K562 (cell line): ENCODE measurements around the gene SCUBE1. TPM values are rescaled to one million over a fixed set of nuclear protein-coding genes. Genes with fewer than 3 reads are reported as not detected.
A peak's percentile ranks its signal among the peaks of the same experiment; 100 is the strongest.

Experiments
- CREM ChIP-seq: IDR thresholded peaks from 2 replicates; pipeline ENCODE4 v1.6.1; 2014; ENCODE audit warnings: antibody characterized with exemption, low read depth
- GATA2 ChIP-seq: sonication (generic); formaldehyde crosslinking; IDR thresholded peaks from 2 replicates; pipeline ENCODE4 v1.4.0; 2020; ENCODE audit warnings: mild to moderate bottlenecking, missing genetic modification reagents
- GATAD2B ChIP-seq: fragments of 450-650 bp; IDR thresholded peaks from 2 replicates; pipeline ENCODE4 v1.6.1; 2017; ENCODE audit warnings: mild to moderate bottlenecking, borderline replicate concordance
- HDAC2 ChIP-seq: fragments of 450-650 bp; IDR thresholded peaks from 2 replicates; pipeline ENCODE4 v1.6.1; 2016; ENCODE audit warnings: mild to moderate bottlenecking
- HDAC8 ChIP-seq: fragments of 450-650 bp; IDR thresholded peaks from 2 replicates; pipeline ENCODE4 v1.6.1; 2016; ENCODE audit warnings: mild to moderate bottlenecking, missing genetic modification characterization, moderate library complexity, missing compliant biosample characterization
- KDM2B ChIP-seq: fragments of 250-450 bp; sonication (Bioruptor Pico); IDR thresholded peaks from 2 replicates; pipeline ENCODE4 v1.8.0; 2021; ENCODE audit warnings: mild to moderate bottlenecking, moderate library complexity
- LEF1 ChIP-seq: fragments of 450-650 bp; IDR thresholded peaks from 2 replicates; pipeline ENCODE4 v1.6.1; 2016; ENCODE audit warnings: mild to moderate bottlenecking
- NFIC ChIP-seq: fragments of 450-650 bp; IDR thresholded peaks from 2 replicates; pipeline ENCODE4 v1.6.1; 2017; ENCODE audit warnings: mild to moderate bottlenecking, inconsistent platforms
- NONO ChIP-seq, 2 experiments: fragments of 200-400 bp in 1 of 2; fragments of 450-650 bp in 1 of 2; formaldehyde crosslinking in 1 of 2; IDR thresholded peaks; 2 replicates each; pipeline ENCODE4 v1.6.1; 2017; ENCODE audit warnings: low read depth in 2 of 2, mild to moderate bottlenecking in 2 of 2, moderate library complexity in 2 of 2, low read length in 1 of 2
- PHF8 ChIP-seq: fragments of 200-600 bp; sonication (generic); IDR thresholded peaks from 2 replicates; pipeline ENCODE4 v1.6.1; 2012; ENCODE audit warnings: mixed run types, mild to moderate bottlenecking, inconsistent platforms, low read length, moderate library complexity, borderline replicate concordance
- TCF7L2 ChIP-seq: fragments of 150-350 bp; IDR thresholded peaks from 2 replicates; pipeline ENCODE4 v1.6.1; 2016; ENCODE audit warnings: low read depth, mild to moderate bottlenecking, low read length, moderate library complexity
- ZFP36 ChIP-seq: fragments of 150-350 bp; IDR thresholded peaks from 2 replicates; pipeline ENCODE4 v1.6.1; 2018; ENCODE audit warnings: low read length, low read depth; ENCODE audit not compliant: partially characterized antibody
- ZNF436 ChIP-seq: fragments of 250-450, 450-650 bp; sonication (Bioruptor Pico); formaldehyde crosslinking; IDR thresholded peaks from 2 replicates; pipeline ENCODE4 v1.7.0; 2020; ENCODE audit warnings: mild to moderate bottlenecking
- ZNF79 ChIP-seq: fragments of 250-450 bp; sonication (Bioruptor Pico); IDR thresholded peaks from 2 replicates; pipeline ENCODE4 v1.4.0; 2020; ENCODE audit warnings: low read depth, mild to moderate bottlenecking, moderate library complexity
- polyA plus RNA-seq, 8 experiments: library from polyadenylated mRNA; depleted of rRNA in 4 of 8; stranded (reverse) in 5 of 8; unstranded in 3 of 8; fragments of >200 nt; fragmentation: Nextera tagmentation in 2 of 8; fragmentation: Illumina TruSeq in 1 of 8; extraction: Ambion mirVana in 2 of 8; extraction: Trizol in 1 of 8; gene quantifications; 2 replicates each; pipeline versions ENCODE4 v1.2.1 to v1.2.3, GENCODE V29; 2011 to 2014; ENCODE audit warnings: inconsistent platforms in 1 of 8, missing spikeins in 1 of 8
- total RNA-seq, 7 experiments: library from RNA; depleted of rRNA in 6 of 7; stranded (reverse); fragments of >200 nt in 6 of 7; fragmentation: Illumina TruSeq in 2 of 7; extraction: Trizol in 2 of 7; gene quantifications; 2 replicates each; pipeline versions ENCODE4 v1.2.1 to v1.2.3, GENCODE V29; 2011 to 2021; ENCODE audit warnings: low replicate concordance in 1 of 7
- TF ChIP-seq, protein P1 (sequence below): fragments of 450-650 bp; IDR thresholded peaks from 2 replicates; pipeline ENCODE4 v1.6.1; 2016
- TF ChIP-seq, protein P2 (sequence below): fragments of 200-800 bp; sonication (Bioruptor generic); IDR thresholded peaks from 2 replicates; pipeline ENCODE4 v1.6.1; 2017; ENCODE audit warnings: missing genetic modification characterization, missing compliant biosample characterization
- TF ChIP-seq, protein P3 (sequence below), 2 experiments: fragments of 450-650 bp; formaldehyde crosslinking in 1 of 2; IDR thresholded peaks; 2 replicates each; pipeline versions ENCODE4 v1.4.0 to v1.6.1; 2014 to 2020; ENCODE audit warnings: mild to moderate bottlenecking in 2 of 2, borderline replicate concordance in 1 of 2, low read depth in 1 of 2

Gene SCUBE1
- total and polyA plus RNA-seq, 9 of the 15 experiments (the other 6 are each of a cell fraction or from before 2014, with no cell fraction given), result 0.03 to 0.47 (median 0.29) TPM; not detected in 6

DNA sequence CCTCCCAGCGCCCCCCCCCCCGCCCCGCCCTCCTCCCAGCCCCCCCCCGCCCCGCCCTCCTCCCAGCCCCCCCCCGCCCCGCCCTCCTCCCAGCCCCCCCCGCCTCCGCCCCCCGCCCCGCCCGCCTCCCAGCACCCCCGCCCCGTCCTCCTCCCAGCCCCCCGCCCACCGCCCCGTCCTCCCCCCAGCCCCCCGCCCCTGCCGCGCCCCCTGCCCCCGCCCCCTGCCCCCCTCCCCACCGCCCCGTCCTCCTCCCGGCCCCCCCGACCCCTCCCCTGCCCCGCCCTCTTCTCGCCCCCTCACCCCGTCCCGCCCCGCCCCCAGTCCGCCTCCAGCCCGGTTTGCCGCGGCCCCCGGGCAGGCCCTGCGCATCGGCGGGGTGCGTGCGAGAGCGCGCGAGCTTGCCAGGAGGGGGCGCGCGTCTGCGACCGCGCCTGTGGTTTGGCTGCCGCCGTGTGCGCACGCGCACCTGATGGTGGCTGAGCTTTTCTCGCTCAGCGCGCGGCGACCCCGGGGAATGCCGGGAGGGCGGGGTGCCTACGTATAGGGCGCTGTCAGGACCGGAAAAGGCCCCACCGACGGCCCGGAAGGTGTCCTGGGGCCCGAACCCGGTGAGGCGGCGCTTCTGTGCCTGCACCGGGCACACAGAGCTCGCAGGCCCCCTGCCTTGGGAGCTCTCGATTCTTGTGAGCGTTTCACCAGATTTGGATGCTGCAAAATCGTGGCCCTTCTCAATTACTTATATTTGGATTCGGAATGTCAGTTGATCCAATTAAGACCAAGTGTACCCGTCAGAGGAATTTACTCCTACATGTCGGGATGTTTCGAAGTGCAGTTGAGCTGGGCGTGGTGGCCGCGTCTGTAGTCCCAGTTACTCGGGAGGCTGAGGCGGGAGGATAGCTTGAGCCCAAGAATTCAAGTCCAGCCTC lies 155.7 kb downstream of the SCUBE1 start (continued):
- TF ChIP-seq HDAC2 (no peak), CREM (peak; percentile 74), KDM2B (CRISPR knock-in tag) (no peak), PHF8 (peak; percentile 93), ZNF79 (CRISPR knock-in tag) (no peak), GATA2 (CRISPR knock-in tag) (no peak), GATAD2B (peak; percentile 66; the same call in 1 of the 2 replicates), NONO (IDR thresholded peaks at IDR 0.05; ENCODE audit: low read depth in 2 of 2, low read length in 1 of 2) (peak; percentile 21 to 55; a peak in 1 of 4 replicates), TCF7L2 (no peak), NFIC (peak; percentile 48), HDAC8 (tag) (no peak), ZNF436 (CRISPR knock-in tag) (no peak), ZFP36 (peak; percentile 43), LEF1 (no peak; the same call in 1 of the 2 replicates)
- TF ChIP-seq, protein P1, sequence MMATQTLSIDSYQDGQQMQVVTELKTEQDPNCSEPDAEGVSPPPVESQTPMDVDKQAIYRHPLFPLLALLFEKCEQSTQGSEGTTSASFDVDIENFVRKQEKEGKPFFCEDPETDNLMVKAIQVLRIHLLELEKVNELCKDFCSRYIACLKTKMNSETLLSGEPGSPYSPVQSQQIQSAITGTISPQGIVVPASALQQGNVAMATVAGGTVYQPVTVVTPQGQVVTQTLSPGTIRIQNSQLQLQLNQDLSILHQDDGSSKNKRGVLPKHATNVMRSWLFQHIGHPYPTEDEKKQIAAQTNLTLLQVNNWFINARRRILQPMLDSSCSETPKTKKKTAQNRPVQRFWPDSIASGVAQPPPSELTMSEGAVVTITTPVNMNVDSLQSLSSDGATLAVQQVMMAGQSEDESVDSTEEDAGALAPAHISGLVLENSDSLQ, result peak; percentile 54
- TF ChIP-seq, protein P2, sequence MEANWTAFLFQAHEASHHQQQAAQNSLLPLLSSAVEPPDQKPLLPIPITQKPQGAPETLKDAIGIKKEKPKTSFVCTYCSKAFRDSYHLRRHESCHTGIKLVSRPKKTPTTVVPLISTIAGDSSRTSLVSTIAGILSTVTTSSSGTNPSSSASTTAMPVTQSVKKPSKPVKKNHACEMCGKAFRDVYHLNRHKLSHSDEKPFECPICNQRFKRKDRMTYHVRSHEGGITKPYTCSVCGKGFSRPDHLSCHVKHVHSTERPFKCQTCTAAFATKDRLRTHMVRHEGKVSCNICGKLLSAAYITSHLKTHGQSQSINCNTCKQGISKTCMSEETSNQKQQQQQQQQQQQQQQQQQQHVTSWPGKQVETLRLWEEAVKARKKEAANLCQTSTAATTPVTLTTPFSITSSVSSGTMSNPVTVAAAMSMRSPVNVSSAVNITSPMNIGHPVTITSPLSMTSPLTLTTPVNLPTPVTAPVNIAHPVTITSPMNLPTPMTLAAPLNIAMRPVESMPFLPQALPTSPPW (CRISPR knock-in tag), result peak; percentile 90
- TF ChIP-seq, protein P3, sequence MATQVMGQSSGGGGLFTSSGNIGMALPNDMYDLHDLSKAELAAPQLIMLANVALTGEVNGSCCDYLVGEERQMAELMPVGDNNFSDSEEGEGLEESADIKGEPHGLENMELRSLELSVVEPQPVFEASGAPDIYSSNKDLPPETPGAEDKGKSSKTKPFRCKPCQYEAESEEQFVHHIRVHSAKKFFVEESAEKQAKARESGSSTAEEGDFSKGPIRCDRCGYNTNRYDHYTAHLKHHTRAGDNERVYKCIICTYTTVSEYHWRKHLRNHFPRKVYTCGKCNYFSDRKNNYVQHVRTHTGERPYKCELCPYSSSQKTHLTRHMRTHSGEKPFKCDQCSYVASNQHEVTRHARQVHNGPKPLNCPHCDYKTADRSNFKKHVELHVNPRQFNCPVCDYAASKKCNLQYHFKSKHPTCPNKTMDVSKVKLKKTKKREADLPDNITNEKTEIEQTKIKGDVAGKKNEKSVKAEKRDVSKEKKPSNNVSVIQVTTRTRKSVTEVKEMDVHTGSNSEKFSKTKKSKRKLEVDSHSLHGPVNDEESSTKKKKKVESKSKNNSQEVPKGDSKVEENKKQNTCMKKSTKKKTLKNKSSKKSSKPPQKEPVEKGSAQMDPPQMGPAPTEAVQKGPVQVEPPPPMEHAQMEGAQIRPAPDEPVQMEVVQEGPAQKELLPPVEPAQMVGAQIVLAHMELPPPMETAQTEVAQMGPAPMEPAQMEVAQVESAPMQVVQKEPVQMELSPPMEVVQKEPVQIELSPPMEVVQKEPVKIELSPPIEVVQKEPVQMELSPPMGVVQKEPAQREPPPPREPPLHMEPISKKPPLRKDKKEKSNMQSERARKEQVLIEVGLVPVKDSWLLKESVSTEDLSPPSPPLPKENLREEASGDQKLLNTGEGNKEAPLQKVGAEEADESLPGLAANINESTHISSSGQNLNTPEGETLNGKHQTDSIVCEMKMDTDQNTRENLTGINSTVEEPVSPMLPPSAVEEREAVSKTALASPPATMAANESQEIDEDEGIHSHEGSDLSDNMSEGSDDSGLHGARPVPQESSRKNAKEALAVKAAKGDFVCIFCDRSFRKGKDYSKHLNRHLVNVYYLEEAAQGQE (IDR thresholded peaks at IDR 0.05; ENCODE audit: borderline replicate concordance), result peak; percentile 14; the same call in 1 of the 2 replicates
- TF ChIP-seq, protein P3 (CRISPR knock-in tag; IDR thresholded peaks at IDR 0.05; ENCODE audit: low read depth), result no peak
